GM18868 (cell line): Measurements from ENCODE around the gene F5.
"Not testable (repeated sequence)": the region's sequence is repeated elsewhere in the genome, so short reads cannot be mapped to it uniquely, and the experiment has no call there.

Source experiments
- ATAC-seq: cut with Tn5 transposase; IDR thresholded peaks from one replicate; pipeline ENCODE4 v1.9.1; 2021; ENCODE audit warnings: mild to moderate bottlenecking, moderate library complexity; ENCODE audit not compliant: unreplicated experiment

The F5 gene

GRCh38 chr1:169546087-169546995 lies 39.9 kb downstream of the F5 start:
- peak; percentile 82 for ATAC-seq

- ATAC-seq = no peak
Measured at GRCh38 chr1:169545472-169545871, 40.8 kb downstream of the F5 start.

- ATAC-seq = no peak
Measured at GRCh38 chr1:169538998-169539871, 47.0 kb downstream of the F5 start.

- no peak for ATAC-seq
Measured at GRCh38 chr1:169534653-169535052, 51.6 kb downstream of the F5 start.

- not testable (repeated sequence) for ATAC-seq
Measured at GRCh38 chr1:169533528-169534190, 52.6 kb downstream of the F5 start.

GRCh38 chr1:169530448-169530847 lies 55.8 kb downstream of the F5 start:
- ATAC-seq = no peak

- peak; percentile 27 for ATAC-seq
Measured at GRCh38 chr1:169529068-169529642, 57.1 kb downstream of the F5 start.

GRCh38 chr1:169528215-169529067 lies 57.8 kb downstream of the F5 start:
- peak; percentile 64 for ATAC-seq

- ATAC-seq = no peak
Measured at GRCh38 chr1:169527451-169528214, 58.6 kb downstream of the F5 start.

GRCh38 chr1:169527001-169527400 lies 59.3 kb downstream of the F5 start:
- no peak for ATAC-seq

GRCh38 chr1:169526120-169526832 lies 60.0 kb downstream of the F5 start:
- no peak for ATAC-seq

GRCh38 chr1:169525391-169525790 lies 60.9 kb downstream of the F5 start:
- no peak for ATAC-seq

- no peak for ATAC-seq
Measured at GRCh38 chr1:169523904-169524303, 62.4 kb downstream of the F5 start.

- no peak for ATAC-seq
Measured at GRCh38 chr1:169521226-169521625, 65.1 kb downstream of the F5 start.

- ATAC-seq = no peak
Measured at GRCh38 chr1:169517558-169518186, 68.6 kb downstream of the F5 start.

- ATAC-seq = no peak
Measured at GRCh38 chr1:169515641-169516040, 70.6 kb downstream of the F5 start.

- ATAC-seq = no peak
Measured at GRCh38 chr1:169514566-169515270, 71.6 kb downstream of the F5 start.
